ENCODE measurements around the gene UBIAD1. TPM values are rescaled to one million over a fixed set of nuclear protein-coding genes. Genes with fewer than 3 reads are reported as not detected.

UBIAD1 gene
- total and polyA plus RNA-seq, 2 of the 4 experiments (the other 2 are of a cell fraction): 6.3 to 9.5 TPM

- ChIA-PET POLR2A (ENCODE audit: unreplicated experiment) (interaction anchor here (1.1 kb wide), 1 partner anchor 10 kb away, joined by 3 read pairs; the partner anchor contains the start of gene MTOR), CTCF (no interaction called here)
- H2AK5ac ChIP-seq (ENCODE audit: low read depth, low read length): no peak overlapping the region
- no peak overlapping the region for H3K14ac ChIP-seq (replicated peaks; ENCODE audit: low read depth, low read length)
- DNase-seq: no peak
- no peak overlapping the region for H2BK20ac ChIP-seq (ENCODE audit: low read depth, low read length)
- H3K4me3 ChIP-seq (ENCODE audit: insufficient read depth, low read depth, low read length): no peak overlapping the region
- peaks cover 56% of the 10 kb centered on the region for H3K36me3 ChIP-seq (ENCODE audit: control insufficient read depth, insufficient read depth, low read length)
- H3K4ac ChIP-seq (ENCODE audit: low read depth, low read length): no peak overlapping the region
- H3K27ac ChIP-seq (ENCODE audit: insufficient read depth, low read length): no peak overlapping the region
- BruUV-seq (replicated peaks): no TSS peak
- H3K4me2 ChIP-seq (ENCODE audit: low read depth, low read length): no peak overlapping the region
- in situ Hi-C loops (cut with MboI; ENCODE audit: low sequenced_read_pairs) (no loop called here), dilution Hi-C loops (cut with HindIII; ENCODE audit: low sequenced_read_pairs, unreplicated experiment) (no loop called here), intact Hi-C loops (cut with micrococcal nuclease) (no loop called here)
- H2AFZ ChIP-seq (replicated peaks; ENCODE audit: low read length, poor library complexity): no peak overlapping the region
- no peaks in the 10 kb centered on the region; a peak in 1 of 4 replicates for H3K79me1 ChIP-seq (ENCODE audit: low read depth in 1 of 2, low read length in 2 of 2)
- no peak overlapping the region for H3K9ac ChIP-seq (ENCODE audit: low read depth, low read length)
- H3K23ac ChIP-seq (ENCODE audit: low read depth, low read length): no peak overlapping the region
- no peak overlapping the region for H3K18ac ChIP-seq (ENCODE audit: low read depth, low read length)
- TF ChIP-seq SMC3 (IDR thresholded peaks at IDR 0.05; ENCODE audit: low read depth, low read length) (no peak), RCOR1 (IDR thresholded peaks at IDR 0.05; ENCODE audit: insufficient replicate concordance, low read length) (no peak), USF2 (IDR thresholded peaks at IDR 0.05; ENCODE audit: low read depth, low read length) (no peak), CHD1 (IDR thresholded peaks at IDR 0.05; ENCODE audit: low read depth, low read length) (no peak), CTCF (conservative IDR thresholded peaks at IDR 0.05; ENCODE audit: low read depth, low read length) (no peak), MXI1 (IDR thresholded peaks at IDR 0.05; ENCODE audit: borderline replicate concordance, low read depth, low read length) (no peak), FOS (IDR thresholded peaks at IDR 0.05; ENCODE audit: low read depth, low read length) (no peak), MAFK (IDR thresholded peaks at IDR 0.05; ENCODE audit: low read depth, low read length) (no peak)
- no peak overlapping the region for H2BK5ac ChIP-seq (ENCODE audit: low read depth, low read length, poor library complexity, severe bottlenecking)
- no peak for ATAC-seq (ENCODE audit: low read depth)
- H2BK120ac ChIP-seq (ENCODE audit: low read depth, low read length): no peak overlapping the region
- no peaks in the 10 kb centered on the region for H3K9me1 ChIP-seq (ENCODE audit: insufficient read depth, low read length)
- no peak overlapping the region for H3K56ac ChIP-seq (ENCODE audit: extremely low read depth, insufficient read depth, low read length)
- H4K20me1 ChIP-seq (ENCODE audit: insufficient read depth, low read length): no peaks in the 10 kb centered on the region
- no peaks in the 10 kb centered on the region for H3K9me3 ChIP-seq (ENCODE audit: control insufficient read depth, insufficient read depth, low read length)
- H3K27me3 ChIP-seq (ENCODE audit: control insufficient read depth, insufficient read depth, low read length): no peaks in the 10 kb centered on the region
- H2AK9ac ChIP-seq (replicated peaks; ENCODE audit: low read depth, low read length, poor library complexity): no peak overlapping the region
- no peak overlapping the region for H4K91ac ChIP-seq (ENCODE audit: insufficient read depth, low read depth, low read length)
- no peak overlapping the region for H2BK15ac ChIP-seq (ENCODE audit: low read depth, low read length)
- H3K4me1 ChIP-seq (ENCODE audit: control insufficient read depth, insufficient read depth, low read length): no peaks in the 10 kb centered on the region
- no peak overlapping the region for H4K5ac ChIP-seq (ENCODE audit: low read depth, low read length)
- WGBS, 2 experiments (ENCODE audit: extremely low coverage in 2 of 2, insufficient read length in 1 of 2): 100% methylated on average over 4 of the region's 8 CpGs; no CpG with 5 or more reads in 1 of the 2 experiments
- H4K8ac ChIP-seq (ENCODE audit: low read depth in 2 of 2, low read length in 2 of 2): no peak overlapping the region
Measured at GRCh38 chr1:11252538-11252937, 20.5 kb upstream of the UBIAD1 start.
